Sigmoid colon (tissue), 7 donors: ENCODE results near the gene SLC34A2. TPM values are rescaled to one million over a fixed set of nuclear protein-coding genes. Genes with fewer than 3 reads are reported as not detected.

Experiments
- DNase-seq: peaks from one replicate; pipeline ENCODE4 v3.0.0-alpha.2; 2019
- H3K27ac ChIP-seq, 4 donors: fragments of 200-600 bp; sonication (generic); one replicate each; pipeline ENCODE4 v1.5.1; 2016 to 2019; ENCODE audit warnings: mild to moderate bottlenecking in 1 of 4
- H3K27me3 ChIP-seq, 3 donors: fragments of 200-600 bp; sonication (generic); one replicate each; pipeline ENCODE4 v1.5.1; 2019; ENCODE audit warnings: mild to moderate bottlenecking in 1 of 3
- H3K36me3 ChIP-seq, 4 donors: fragments of 200-600 bp; sonication (generic); one replicate each; pipeline ENCODE4 v1.5.1; 2016 to 2019
- H3K4me1 ChIP-seq, 4 donors: fragments of 200-600 bp; sonication (generic); one replicate each; pipeline ENCODE4 v1.5.1; 2017 to 2019
- H3K4me3 ChIP-seq, 4 donors: fragments of 200-600 bp; sonication (generic); one replicate each; pipeline ENCODE4 v1.5.1; 2017 to 2019; ENCODE audit warnings: mild to moderate bottlenecking in 2 of 4, moderate library complexity in 1 of 4
- H3K9me3 ChIP-seq, 4 donors: fragments of 200-600 bp in 3 of 4; sonication (generic) in 3 of 4; one replicate each; pipeline versions ENCODE4 v1.5.1 to v1.6.1; 2013 to 2019
- EP300 ChIP-seq, 4 donors: sonication (generic); formaldehyde crosslinking; IDR thresholded peaks; one replicate each; pipeline ENCODE4 v1.6.1; 2017; ENCODE audit warnings: antibody characterized with exemption in 4 of 4
- POLR2A ChIP-seq, 2 donors: fragments of 450-650 bp; IDR thresholded peaks; one replicate each; pipeline ENCODE4 v1.6.1; 2016; ENCODE audit warnings: antibody characterized with exemption in 2 of 2, mild to moderate bottlenecking in 2 of 2, moderate library complexity in 2 of 2
- POLR2AphosphoS5 ChIP-seq, 4 donors: sonication (generic); formaldehyde crosslinking; IDR thresholded peaks; one replicate each; pipeline ENCODE4 v1.6.1; 2017; ENCODE audit warnings: antibody characterized with exemption in 4 of 4
- WGBS, 2 donors: extraction: QIAGEN DNeasy Blood & Tissue Kit; methylation state at CpG; one replicate each; pipeline ENCODE4 v1.1.7; 2013; 5-methylcytosine and 5-hydroxymethylcytosine counted together
- intact Hi-C: fragments of 100-400 bp; cut with DNase I; formaldehyde crosslinking; loops from one replicate; pipeline ENCODE4 v1.15.1; 2023
- polyA plus RNA-seq, 3 donors: library from polyadenylated mRNA; stranded (reverse); fragments of 200-250 nt; gene quantifications; one replicate each; pipeline ENCODE4 v1.2.3, GENCODE V29; 2013
- total RNA-seq, 4 donors: library from RNA; depleted of rRNA; stranded (reverse); fragments of >200 nt; gene quantifications; one replicate each; pipeline ENCODE4 v1.1.0, GENCODE V29; 2016
- TF ChIP-seq, protein P1 (sequence below), 4 experiments: fragments of 450-650 bp in 3 of 4; fragments of 200-600 bp in 1 of 4; IDR thresholded peaks; one replicate each; pipeline ENCODE4 v1.5.1; 2016 to 2019; ENCODE audit warnings: antibody characterized with exemption in 4 of 4, mild to moderate bottlenecking in 3 of 4, moderate library complexity in 2 of 4
- donor health status: healthy with polysubstance abuse.
- donor health status: Bipolar disorder and iron deficiency.
- donor health status: healthy.

SLC34A2 gene
- total and polyA plus RNA-seq, 7 donors = 0.03 to 0.60 TPM; not detected in 5

DNA sequence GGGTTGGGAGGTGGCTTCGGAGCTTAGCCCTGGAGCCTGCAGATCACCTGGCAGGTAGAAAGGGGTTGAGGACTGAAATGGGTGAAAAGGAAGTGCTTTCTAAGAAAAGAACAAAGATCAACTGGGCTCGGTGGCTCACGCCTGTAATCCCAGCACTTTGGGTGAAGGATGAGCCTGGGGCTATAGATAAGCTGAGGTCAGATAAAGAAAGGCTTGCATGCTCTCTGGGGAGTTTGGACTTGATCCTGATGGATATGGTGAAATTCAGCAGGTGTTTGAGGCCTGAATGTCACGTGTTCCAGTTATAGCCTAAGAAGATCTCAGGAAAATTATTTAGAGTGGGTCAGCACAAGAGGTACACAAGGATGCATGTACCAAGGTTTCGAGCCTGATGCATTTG, 40.8 kb downstream of the SLC34A2 start:
- Histone ChIP-seq H3K27ac (no peak overlapping the region), H3K36me3 (no peaks in the 10 kb centered on the region), H3K4me3 (no peak overlapping the region), H3K27me3 (no peaks in the 10 kb centered on the region), H3K4me1 (no peaks in the 10 kb centered on the region), H3K9me3 (peaks cover 0 to 5% (median 2%) of the 10 kb centered on the region in 4 donors)
- no peak for DNase-seq
- intact Hi-C loops = no loop called here
- no peak for TF ChIP-seq POLR2A (IDR thresholded peaks at IDR 0.05)
- TF ChIP-seq EP300 (IDR thresholded peaks at IDR 0.05) = no peak
- no peak for TF ChIP-seq POLR2AphosphoS5 (IDR thresholded peaks at IDR 0.05)
- TF ChIP-seq, protein P1, sequence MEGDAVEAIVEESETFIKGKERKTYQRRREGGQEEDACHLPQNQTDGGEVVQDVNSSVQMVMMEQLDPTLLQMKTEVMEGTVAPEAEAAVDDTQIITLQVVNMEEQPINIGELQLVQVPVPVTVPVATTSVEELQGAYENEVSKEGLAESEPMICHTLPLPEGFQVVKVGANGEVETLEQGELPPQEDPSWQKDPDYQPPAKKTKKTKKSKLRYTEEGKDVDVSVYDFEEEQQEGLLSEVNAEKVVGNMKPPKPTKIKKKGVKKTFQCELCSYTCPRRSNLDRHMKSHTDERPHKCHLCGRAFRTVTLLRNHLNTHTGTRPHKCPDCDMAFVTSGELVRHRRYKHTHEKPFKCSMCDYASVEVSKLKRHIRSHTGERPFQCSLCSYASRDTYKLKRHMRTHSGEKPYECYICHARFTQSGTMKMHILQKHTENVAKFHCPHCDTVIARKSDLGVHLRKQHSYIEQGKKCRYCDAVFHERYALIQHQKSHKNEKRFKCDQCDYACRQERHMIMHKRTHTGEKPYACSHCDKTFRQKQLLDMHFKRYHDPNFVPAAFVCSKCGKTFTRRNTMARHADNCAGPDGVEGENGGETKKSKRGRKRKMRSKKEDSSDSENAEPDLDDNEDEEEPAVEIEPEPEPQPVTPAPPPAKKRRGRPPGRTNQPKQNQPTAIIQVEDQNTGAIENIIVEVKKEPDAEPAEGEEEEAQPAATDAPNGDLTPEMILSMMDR (IDR thresholded peaks at IDR 0.05) = no peak
- WGBS, 2 donors = 67 to 74% methylated on average over 5 of the region's 5 CpGs

DNA sequence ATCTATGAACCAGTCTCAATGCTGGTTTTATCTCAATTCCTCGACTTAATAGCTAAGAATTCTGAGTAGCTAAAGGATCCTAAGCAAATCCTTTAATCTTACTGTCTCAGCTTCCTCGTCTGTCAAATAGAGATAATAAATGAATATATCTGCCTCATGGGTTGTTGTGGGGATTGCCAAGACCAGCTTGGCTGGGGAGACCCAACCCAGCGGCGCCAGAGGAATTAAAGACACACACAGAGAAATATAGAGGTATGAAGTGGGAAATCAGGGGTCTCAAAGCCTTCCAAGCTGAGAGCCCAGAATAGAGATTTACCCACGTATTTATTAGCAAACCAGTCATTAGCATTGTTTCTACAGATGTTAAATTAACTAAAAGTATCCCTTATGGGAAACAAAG, 41.9 kb downstream of the SLC34A2 start:
- DNase-seq = no peak
- H3K4me1 ChIP-seq = no peaks in the 10 kb centered on the region
- no peaks in the 10 kb centered on the region for H3K36me3 ChIP-seq
- H3K27ac ChIP-seq = no peak overlapping the region
- H3K9me3 ChIP-seq = no peaks in the 10 kb centered on the region
- no peak overlapping the region for H3K4me3 ChIP-seq
- WGBS, 2 donors = 89% methylated on average over 5 of the region's 5 CpGs
- H3K27me3 ChIP-seq = no peaks in the 10 kb centered on the region
- intact Hi-C loops = no loop called here
- TF ChIP-seq POLR2A (IDR thresholded peaks at IDR 0.05) (no peak), POLR2AphosphoS5 (IDR thresholded peaks at IDR 0.05) (no peak)

DNA sequence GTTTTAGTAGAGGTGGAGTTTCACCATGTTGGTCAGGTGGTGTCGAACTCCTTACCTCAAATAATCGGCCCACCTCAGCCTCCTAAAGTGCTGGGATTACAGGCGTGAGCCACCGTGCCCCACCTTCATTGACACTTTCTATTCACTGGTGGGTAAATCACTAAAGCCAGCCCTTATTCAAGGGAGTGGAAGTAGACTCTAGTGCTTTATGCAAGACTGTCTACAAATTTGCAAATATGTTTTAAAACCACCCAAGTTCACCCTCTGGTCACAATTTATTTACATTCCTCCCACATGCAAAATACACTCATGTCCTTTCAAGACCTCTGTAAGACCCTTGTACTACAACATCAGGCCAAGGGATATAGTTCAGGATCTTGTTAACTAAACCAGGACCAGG, 45.0 kb downstream of the SLC34A2 start:
- H3K27ac ChIP-seq = no peak overlapping the region
- H3K4me1 ChIP-seq = no peaks in the 10 kb centered on the region
- intact Hi-C loops = no loop called here
- 91% methylated on average over 4 of the region's 4 CpGs for WGBS, 2 donors
- H3K9me3 ChIP-seq = no peaks in the 10 kb centered on the region
- DNase-seq = no peak
- no peaks in the 10 kb centered on the region for H3K36me3 ChIP-seq
- no peak overlapping the region for H3K4me3 ChIP-seq
- no peaks in the 10 kb centered on the region for H3K27me3 ChIP-seq
- TF ChIP-seq POLR2A (IDR thresholded peaks at IDR 0.05) (no peak), POLR2AphosphoS5 (IDR thresholded peaks at IDR 0.05) (no peak), EP300 (IDR thresholded peaks at IDR 0.05) (no peak)
- TF ChIP-seq, protein P1 (IDR thresholded peaks at IDR 0.05) = no peak

DNA sequence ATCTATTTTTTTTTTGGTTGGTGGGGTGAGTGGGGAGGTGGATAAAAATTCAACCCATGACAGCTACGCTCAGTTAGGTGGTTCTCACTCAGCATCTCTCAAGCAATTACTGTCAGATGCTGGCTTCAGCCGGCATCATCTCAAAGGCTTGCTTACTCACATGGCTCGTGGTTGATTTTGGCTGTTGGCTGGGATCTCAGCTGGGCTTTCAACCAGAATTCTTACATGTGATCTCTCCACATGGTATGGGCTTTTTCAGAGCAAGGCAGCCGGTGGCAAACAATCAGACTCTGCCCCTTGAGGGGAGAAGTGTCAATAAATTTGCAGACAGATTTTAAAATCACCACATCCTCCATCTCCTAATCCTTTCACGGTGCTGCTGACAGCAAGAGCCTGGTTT, 47.2 kb downstream of the SLC34A2 start:
- TF ChIP-seq EP300 (IDR thresholded peaks at IDR 0.05) = no peak
- no peak for TF ChIP-seq POLR2AphosphoS5 (IDR thresholded peaks at IDR 0.05)
- Histone ChIP-seq H3K4me1 (no peaks in the 10 kb centered on the region), H3K27ac (no peak overlapping the region), H3K4me3 (no peak overlapping the region), H3K27me3 (no peaks in the 10 kb centered on the region), H3K36me3 (no peaks in the 10 kb centered on the region), H3K9me3 (no peaks in the 10 kb centered on the region)
- DNase-seq = no peak
- 68 to 70% methylated on average over 5 of the region's 5 CpGs for WGBS, 2 donors
- intact Hi-C loops = no loop called here

DNA sequence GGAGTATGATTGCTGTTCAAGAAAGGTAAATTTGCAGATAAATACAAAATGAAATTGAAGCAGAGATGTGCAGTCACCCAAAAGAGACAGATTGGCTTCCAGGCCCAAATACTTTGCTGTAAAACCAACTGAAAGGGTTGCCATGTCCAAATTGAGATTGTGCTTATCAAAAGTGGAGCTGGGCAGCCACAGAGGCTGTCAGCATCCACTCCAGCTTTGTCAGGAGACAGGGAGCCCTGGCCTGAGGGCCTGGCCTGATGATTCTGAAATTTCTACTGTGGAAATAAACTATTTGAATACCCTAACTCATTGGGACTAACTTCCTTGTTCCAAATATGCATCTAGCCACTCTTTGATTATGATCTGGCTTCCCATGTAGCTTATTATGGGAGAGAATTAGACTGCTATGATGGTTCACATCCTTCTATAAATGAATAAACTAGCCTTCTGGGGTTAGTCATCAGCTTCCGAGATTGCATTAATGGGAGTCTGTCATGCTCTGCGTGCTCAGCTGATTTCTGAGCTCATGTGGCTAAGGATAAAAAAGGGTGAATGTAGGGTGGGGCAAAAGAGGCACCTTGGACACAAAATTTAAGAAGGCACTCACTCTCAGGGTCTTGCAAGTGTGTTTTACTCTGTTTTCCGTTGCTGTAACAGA, 48.2 kb downstream of the SLC34A2 start:
- WGBS, 2 donors = 60 to 67% methylated on average over 3 of the region's 3 CpGs
- intact Hi-C loops = no loop called here
- no peak for DNase-seq

More for the DNA sequence above, 48.2 kb downstream of the SLC34A2 start:
- H3K9me3 ChIP-seq = no peaks in the 10 kb centered on the region
- no peak overlapping the region for H3K27ac ChIP-seq
- H3K27me3 ChIP-seq = no peaks in the 10 kb centered on the region
- no peaks in the 10 kb centered on the region for H3K4me1 ChIP-seq
- no peak for TF ChIP-seq POLR2AphosphoS5 (IDR thresholded peaks at IDR 0.05)
- no peak for TF ChIP-seq EP300 (IDR thresholded peaks at IDR 0.05)
- TF ChIP-seq, protein P1 (IDR thresholded peaks at IDR 0.05) = no peak
- TF ChIP-seq POLR2A (IDR thresholded peaks at IDR 0.05) = no peak
- no peak overlapping the region for H3K4me3 ChIP-seq
- no peaks in the 10 kb centered on the region for H3K36me3 ChIP-seq
